Measurements from ENCODE around the gene PAK4. TPM values are rescaled to one million over a fixed set of nuclear protein-coding genes. Genes with fewer than 3 reads are reported as not detected.

The PAK4 gene
- total RNA-seq, 1 experiment from 2014 or later = 63.1 TPM

DNA sequence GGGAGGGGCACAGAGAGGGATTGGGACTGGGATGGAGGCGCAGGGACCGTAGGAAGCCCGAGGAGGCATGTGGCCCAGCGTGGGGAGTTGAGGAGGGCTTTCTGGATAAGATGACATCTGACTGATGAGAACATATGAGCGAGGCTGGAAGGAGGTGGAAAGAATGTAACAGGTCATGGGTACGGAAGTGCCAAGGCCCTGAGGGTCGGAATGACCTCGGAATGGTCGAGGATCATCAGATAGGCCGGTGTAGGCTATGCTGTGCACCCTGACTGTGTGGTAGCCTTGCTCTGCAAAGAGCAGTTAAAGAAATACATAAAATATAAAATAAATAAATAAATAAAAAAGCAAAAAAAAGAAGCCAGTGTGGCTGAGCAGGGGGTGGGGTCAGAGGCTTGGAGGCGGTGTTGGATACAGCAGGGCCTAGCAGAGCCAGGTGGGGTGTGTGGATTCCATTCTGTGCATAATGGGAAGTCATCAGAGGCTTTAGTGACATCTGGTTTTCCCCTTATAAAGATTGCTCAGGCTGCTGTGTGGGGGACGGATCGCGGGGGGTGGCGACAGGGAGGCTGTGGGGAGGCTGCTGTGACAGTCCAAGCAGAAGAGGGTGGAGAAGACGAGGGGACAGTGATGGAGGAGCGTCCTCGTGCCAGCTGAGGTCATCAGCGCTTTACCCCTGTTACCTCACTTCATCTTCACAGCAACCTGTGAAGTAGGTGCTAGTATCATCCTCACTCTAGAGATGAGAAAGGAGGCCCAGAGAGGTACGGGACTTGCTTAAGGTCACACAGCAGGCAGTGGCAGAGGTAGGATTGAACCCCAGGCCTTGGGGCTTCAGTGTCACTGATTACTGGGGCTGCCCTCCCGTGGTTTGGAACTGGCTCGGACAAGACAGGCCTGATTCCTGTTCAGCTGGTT, 5.0 kb downstream of the PAK4 start:
- H3K9me3 ChIP-seq (ENCODE audit: control insufficient read depth, low read depth, low read length) = no peaks in the 10 kb centered on the region
- H3K27ac ChIP-seq (ENCODE audit: insufficient read length, low read depth, low read length) = no peak overlapping the region
- no peak overlapping the region for H3K56ac ChIP-seq (ENCODE audit: insufficient read length, low read depth, low read length)
- H3K4ac ChIP-seq (ENCODE audit: low read depth, low read length) = no peak overlapping the region
- no peak overlapping the region for H3K4me2 ChIP-seq (ENCODE audit: insufficient read depth, insufficient read length, low read length)
- H4K20me1 ChIP-seq (ENCODE audit: control insufficient read depth, insufficient read depth, insufficient read length) = peaks cover 8% of the 10 kb centered on the region
- DNase-seq = no peak
- no peak overlapping the region for H2AFZ ChIP-seq (ENCODE audit: low read length)
- H2BK5ac ChIP-seq (ENCODE audit: insufficient read length, low read length) = no peak overlapping the region
- H3K18ac ChIP-seq (ENCODE audit: insufficient read length, low read depth, low read length) = no peak overlapping the region
- Mint-ChIP-seq H3K36me3 (ENCODE audit: insufficient read depth in 1 of 3, low read depth in 3 of 3) (no peaks in the 10 kb centered on the region; a peak in 3 of 7 replicates), H3K4me1 (peaks cover 67 to 79% of the 10 kb centered on the region in 2 experiments), H3K4me3 (no peak overlapping the region), H3K9me3 (no peaks in the 10 kb centered on the region), H3K27ac (peak overlapping the region; percentile 61 to 82 (median 70); a peak in 5 of 7 replicates), H3K27me3 (ENCODE audit: low read depth) (no peaks in the 10 kb centered on the region)
- H2BK120ac ChIP-seq (ENCODE audit: low read depth, low read length, poor library complexity, severe bottlenecking) = no peak overlapping the region
- H3K9ac ChIP-seq (ENCODE audit: extremely low read depth, insufficient read length, low read length) = no peak overlapping the region
- H3T11ph ChIP-seq (ENCODE audit: low read length) = no peak overlapping the region
- H2BK15ac ChIP-seq (ENCODE audit: low read depth, low read length) = no peak overlapping the region
- H4K5ac ChIP-seq (ENCODE audit: insufficient read length, low read depth, low read length) = no peak overlapping the region
- H3K23me2 ChIP-seq (ENCODE audit: insufficient read length, low read depth, low read length, poor library complexity, severe bottlenecking) = peaks cover 9% of the 10 kb centered on the region
- H4K8ac ChIP-seq (replicated peaks; ENCODE audit: insufficient read length, low read depth, low read length) = no peak overlapping the region
- TF ChIP-seq, protein P1, sequence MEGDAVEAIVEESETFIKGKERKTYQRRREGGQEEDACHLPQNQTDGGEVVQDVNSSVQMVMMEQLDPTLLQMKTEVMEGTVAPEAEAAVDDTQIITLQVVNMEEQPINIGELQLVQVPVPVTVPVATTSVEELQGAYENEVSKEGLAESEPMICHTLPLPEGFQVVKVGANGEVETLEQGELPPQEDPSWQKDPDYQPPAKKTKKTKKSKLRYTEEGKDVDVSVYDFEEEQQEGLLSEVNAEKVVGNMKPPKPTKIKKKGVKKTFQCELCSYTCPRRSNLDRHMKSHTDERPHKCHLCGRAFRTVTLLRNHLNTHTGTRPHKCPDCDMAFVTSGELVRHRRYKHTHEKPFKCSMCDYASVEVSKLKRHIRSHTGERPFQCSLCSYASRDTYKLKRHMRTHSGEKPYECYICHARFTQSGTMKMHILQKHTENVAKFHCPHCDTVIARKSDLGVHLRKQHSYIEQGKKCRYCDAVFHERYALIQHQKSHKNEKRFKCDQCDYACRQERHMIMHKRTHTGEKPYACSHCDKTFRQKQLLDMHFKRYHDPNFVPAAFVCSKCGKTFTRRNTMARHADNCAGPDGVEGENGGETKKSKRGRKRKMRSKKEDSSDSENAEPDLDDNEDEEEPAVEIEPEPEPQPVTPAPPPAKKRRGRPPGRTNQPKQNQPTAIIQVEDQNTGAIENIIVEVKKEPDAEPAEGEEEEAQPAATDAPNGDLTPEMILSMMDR (conservative IDR thresholded peaks at IDR 0.05) = no peak
- no CpG with 5 or more reads among the region's 22 CpGs for WGBS (ENCODE audit: extremely low coverage, insufficient read length, low lambda C conversion rate)
- no peak overlapping the region for H3K23ac ChIP-seq (ENCODE audit: insufficient read length, low read depth, low read length)
- no peaks in the 10 kb centered on the region for H3K27me3 ChIP-seq (ENCODE audit: insufficient read depth, low read length)
- no peak overlapping the region for H2BK20ac ChIP-seq (ENCODE audit: low read depth, low read length, poor library complexity, severe bottlenecking)
- peaks cover 3% of the 10 kb centered on the region; the same call in 1 of the 2 replicates for H3K4me1 ChIP-seq (ENCODE audit: insufficient read depth, low read length)
- no peak overlapping the region for H2AK5ac ChIP-seq (ENCODE audit: insufficient read length, low read length)
- H3K14ac ChIP-seq (ENCODE audit: insufficient read depth, low read length) = no peak overlapping the region
- H3K79me2 ChIP-seq (ENCODE audit: insufficient read depth, low read length) = peaks cover 40% of the 10 kb centered on the region; the same call in 1 of the 2 replicates
- peaks cover 5% of the 10 kb centered on the region for H3K79me1 ChIP-seq (ENCODE audit: insufficient read depth, low read depth, low read length, poor library complexity, severe bottlenecking)
- H4K91ac ChIP-seq (ENCODE audit: insufficient read length, low read depth, low read length) = no peak overlapping the region
- no peak overlapping the region for H2BK12ac ChIP-seq (ENCODE audit: insufficient read length, low read depth, low read length)

Data from H9 (cell line).